GM12873 (cell line): ENCODE measurements around the gene POU3F3.

Experiments
- CTCF ChIP-seq: IDR thresholded peaks from 2 replicates; pipeline ENCODE4 v1.5.1; 2012; ENCODE audit warnings: low read depth, mild to moderate bottlenecking, moderate library complexity, low read length, control low read depth; ENCODE audit not compliant: insufficient read depth; ENCODE audit errors: missing control alignments

Gene POU3F3

GRCh38 chr2:104826016-104826415, 27.9 kb upstream of the POU3F3 start:
- no peak for TF ChIP-seq CTCF

- no peak for TF ChIP-seq CTCF
These were observed 22.2 kb upstream of the POU3F3 start for GRCh38 chr2:104831742-104832141.

- TF ChIP-seq CTCF = no peak
These were observed 19.3 kb upstream of the POU3F3 start for GRCh38 chr2:104834431-104835153.

GRCh38 chr2:104836265-104836664, 17.6 kb upstream of the POU3F3 start:
- no peak for TF ChIP-seq CTCF

- no peak for TF ChIP-seq CTCF
These were observed 17.1 kb upstream of the POU3F3 start for GRCh38 chr2:104836841-104837240.

GRCh38 chr2:104840156-104840555, 13.8 kb upstream of the POU3F3 start:
- no peak for TF ChIP-seq CTCF

- no peak for TF ChIP-seq CTCF
These were observed 12.9 kb upstream of the POU3F3 start for GRCh38 chr2:104840893-104841585.
